Left ventricle myocardium superior (tissue), 1 donor: ENCODE measurements around the gene FHIT. TPM values are rescaled to one million over a fixed set of nuclear protein-coding genes. Genes with fewer than 3 reads are reported as not detected.

Source experiments
- ATAC-seq: fragments of 200-7000 bp; cut with Tn5 transposase; one replicate; pipeline ENCODE4 v1.9.1; 2020; ENCODE audit warnings: mild to moderate bottlenecking, moderate library complexity
- DNase-seq: peaks from one replicate; pipeline ENCODE4 v3.0.0-alpha.2; 2020
- intact Hi-C: fragments of 100-400 bp; cut with micrococcal nuclease; formaldehyde crosslinking; loops from one replicate; pipeline ENCODE4 v1.11.0; 2022
- total RNA-seq: library from RNA; stranded (reverse); fragmentation: NEBNext Ultra II Directional; extraction: Animal tissue kit (Norgen Biotek cat#: 25700); gene quantifications from one replicate; pipeline ENCODE4 v1.2.1, GENCODE V29; 2021
- donor health status: DM: no; HTN: yes; CAD: no; lungs with severe emphysema.

FHIT gene
- total RNA-seq, 1 donor from 2014 or later: 18.2 TPM

GRCh38 chr3:60641354-60641753, 609.9 kb downstream of the FHIT start:
- intact Hi-C loops: no loop called here
- DNase-seq: no peak
- no peak for ATAC-seq

- DNase-seq (no peak), ATAC-seq (no peak)
- intact Hi-C loops: no loop called here
Observed at GRCh38 chr3:60636846-60637245, 614.4 kb downstream of the FHIT start.

GRCh38 chr3:60633644-60634043, 617.6 kb downstream of the FHIT start:
- intact Hi-C loops: no loop called here
- ATAC-seq: no peak
- DNase-seq: no peak

- no peak for ATAC-seq
- intact Hi-C loops: no loop called here
- DNase-seq: no peak
Observed at GRCh38 chr3:60631509-60631908, 619.7 kb downstream of the FHIT start.

GRCh38 chr3:60630953-60631352, 620.3 kb downstream of the FHIT start:
- intact Hi-C loops: no loop called here
- no peak for ATAC-seq

GRCh38 chr3:60629816-60630215, 621.4 kb downstream of the FHIT start:
- ATAC-seq (no peak), DNase-seq (no peak)
- intact Hi-C loops: no loop called here

More at GRCh38 chr3:60630953-60631352, 620.3 kb downstream of the FHIT start:
- no peak for DNase-seq

- ATAC-seq (no peak), DNase-seq (no peak)
- intact Hi-C loops: no loop called here
Observed at GRCh38 chr3:60622349-60622748, 628.9 kb downstream of the FHIT start.

GRCh38 chr3:60617188-60617587, 634.1 kb downstream of the FHIT start:
- intact Hi-C loops: no loop called here
- ATAC-seq: no peak

GRCh38 chr3:60613769-60614303, 637.4 kb downstream of the FHIT start:
- DNase-seq (no peak), ATAC-seq (no peak)
- intact Hi-C loops: no loop called here

More at GRCh38 chr3:60617188-60617587, 634.1 kb downstream of the FHIT start:
- DNase-seq: no peak

- DNase-seq (peak; percentile 79), ATAC-seq (peak; percentile 99)
- intact Hi-C loops: no loop called here
Observed at GRCh38 chr3:60610441-60611112, 640.7 kb downstream of the FHIT start.

GRCh38 chr3:60609446-60609845, 641.8 kb downstream of the FHIT start:
- ATAC-seq: no peak
- no peak for DNase-seq
- intact Hi-C loops: no loop called here

- ATAC-seq: peak; percentile 68
- DNase-seq: no peak
- intact Hi-C loops: no loop called here
Observed at GRCh38 chr3:60603860-60604259, 647.4 kb downstream of the FHIT start.

- DNase-seq: no peak
- intact Hi-C loops: no loop called here
- ATAC-seq: no peak
Observed at GRCh38 chr3:60600848-60601247, 650.4 kb downstream of the FHIT start.

- ATAC-seq (no peak), DNase-seq (no peak)
- intact Hi-C loops: no loop called here
Observed at GRCh38 chr3:60599586-60599985, 651.7 kb downstream of the FHIT start.

- ATAC-seq: no peak
Observed at GRCh38 chr3:60598671-60599070, 652.6 kb downstream of the FHIT start.

GRCh38 chr3:60594025-60594424, 657.2 kb downstream of the FHIT start:
- DNase-seq (peak; percentile 82), ATAC-seq (peak; percentile 89)
- intact Hi-C loops: no loop called here

More at GRCh38 chr3:60598671-60599070, 652.6 kb downstream of the FHIT start:
- intact Hi-C loops: no loop called here
- no peak for DNase-seq

GRCh38 chr3:60591267-60591666, 660.0 kb downstream of the FHIT start:
- DNase-seq (no peak), ATAC-seq (no peak)
- intact Hi-C loops: no loop called here

GRCh38 chr3:60588806-60589205, 662.4 kb downstream of the FHIT start:
- ATAC-seq (no peak), DNase-seq (no peak)
- intact Hi-C loops: no loop called here

GRCh38 chr3:60585918-60586317, 665.3 kb downstream of the FHIT start:
- ATAC-seq (no peak), DNase-seq (no peak)
- intact Hi-C loops: no loop called here

- ATAC-seq: no peak
- DNase-seq: no peak
- intact Hi-C loops: no loop called here
Observed at GRCh38 chr3:60584250-60584649, 667.0 kb downstream of the FHIT start.

GRCh38 chr3:60582288-60582687, 669.0 kb downstream of the FHIT start:
- ATAC-seq (no peak), DNase-seq (no peak)
- intact Hi-C loops: no loop called here
